GM18870 (cell line): Measurements from ENCODE around the gene OR2T6.
"Not testable (repeated sequence)": the region's sequence is repeated elsewhere in the genome, so short reads cannot be mapped to it uniquely, and the experiment has no call there.

Experiments
- ATAC-seq: cut with Tn5 transposase; IDR thresholded peaks from one replicate; pipeline ENCODE4 v1.9.1; 2021; ENCODE audit warnings: moderate library complexity; ENCODE audit not compliant: unreplicated experiment

The OR2T6 gene

GRCh38 chr1:248375446-248375845 lies at the start of gene OR2T6:
OR2T6 (plus strand) TSS chr1:248375746; CDS start chr1:248387609, 11,863 bp downstream.
- no peak for ATAC-seq

DNA sequence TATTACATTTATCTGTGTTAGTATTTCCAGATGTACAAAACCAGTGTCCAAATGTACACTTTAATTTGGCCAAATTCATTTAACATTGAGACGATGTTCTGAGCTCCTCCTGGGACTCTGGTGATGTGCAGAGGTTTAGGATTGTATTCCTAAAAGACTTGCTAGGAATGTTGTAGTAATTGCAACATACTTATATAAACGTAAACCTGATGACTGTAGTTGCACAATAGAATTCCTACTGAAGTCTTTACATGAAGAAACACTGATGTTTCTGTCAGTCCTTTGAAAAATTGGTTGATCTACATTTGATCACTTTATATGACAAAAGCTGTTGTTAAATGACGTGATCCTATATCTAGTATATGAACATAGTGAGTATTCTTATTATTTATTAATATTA lies 32.1 kb upstream of the OR2T6 start:
- no peak for ATAC-seq

- ATAC-seq, result no peak
Measured at GRCh38 chr1:248348475-248348874, 27.1 kb upstream of the OR2T6 start, which contains the start of gene OR14C36. OR14C36 (plus strand) TSS chr1:248348775; CDS start chr1:248348775, 0 bp downstream.

DNA sequence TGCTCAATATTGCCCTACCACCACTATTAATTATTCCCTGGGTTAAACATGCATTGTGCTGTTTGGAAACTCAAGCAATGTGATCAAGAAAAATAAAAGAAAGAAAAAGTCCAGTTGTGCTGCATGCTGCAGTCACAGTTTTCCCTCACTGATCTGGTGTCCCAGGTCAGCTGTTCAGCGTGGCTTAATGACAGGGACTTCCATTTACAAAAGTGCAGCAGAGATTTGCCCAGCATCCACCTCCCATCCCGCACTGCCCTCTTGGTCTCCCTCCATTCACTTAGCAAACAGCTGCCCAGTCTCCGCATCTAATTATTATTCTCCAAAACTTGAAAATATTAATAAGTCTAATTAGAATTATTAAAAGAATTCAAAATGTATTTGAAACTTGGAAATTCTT lies 16.1 kb upstream of the OR2T6 start:
- ATAC-seq, result no peak

GRCh38 chr1:248361121-248361715 lies 14.3 kb upstream of the OR2T6 start, which contains the start of gene OR2T4:
OR2T4 (plus strand) TSS chr1:248361665; CDS start chr1:248361665, 0 bp downstream.
- no peak for ATAC-seq

GRCh38 chr1:248366609-248367008 lies 8.9 kb upstream of the OR2T6 start:
- ATAC-seq, result no peak

GRCh38 chr1:248372394-248372793 lies 3.2 kb upstream of the OR2T6 start:
- no peak for ATAC-seq

GRCh38 chr1:248373761-248374160 lies 1.8 kb upstream of the OR2T6 start:
- ATAC-seq, result no peak

- ATAC-seq, result no peak
Measured at GRCh38 chr1:248376916-248377315, 1.4 kb downstream of the OR2T6 start.

- no peak for ATAC-seq
Measured at GRCh38 chr1:248380854-248381253, 5.3 kb downstream of the OR2T6 start.

GRCh38 chr1:248388426-248388825 lies 12.9 kb downstream of the OR2T6 start:
- ATAC-seq, result no peak

DNA sequence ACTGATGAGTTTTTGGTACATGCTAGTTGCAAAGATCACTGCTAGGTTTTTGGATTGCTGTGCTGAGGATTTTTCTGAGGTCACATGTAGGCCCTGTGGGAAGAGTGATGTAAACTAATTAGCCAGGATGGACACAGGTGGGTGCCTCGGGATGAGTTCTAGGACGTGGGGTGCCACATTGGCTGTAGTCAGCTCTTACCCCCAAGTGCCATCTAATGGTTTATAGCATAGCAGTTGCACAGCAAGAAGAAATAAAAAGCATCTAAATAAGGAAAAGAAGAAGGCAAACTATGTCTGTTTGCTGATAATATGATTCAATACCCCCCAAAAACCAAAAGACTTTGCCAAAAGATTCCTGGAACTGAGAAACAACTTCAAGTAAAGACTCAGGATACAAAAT lies 17.5 kb downstream of the OR2T6 start:
- ATAC-seq, result no peak

DNA sequence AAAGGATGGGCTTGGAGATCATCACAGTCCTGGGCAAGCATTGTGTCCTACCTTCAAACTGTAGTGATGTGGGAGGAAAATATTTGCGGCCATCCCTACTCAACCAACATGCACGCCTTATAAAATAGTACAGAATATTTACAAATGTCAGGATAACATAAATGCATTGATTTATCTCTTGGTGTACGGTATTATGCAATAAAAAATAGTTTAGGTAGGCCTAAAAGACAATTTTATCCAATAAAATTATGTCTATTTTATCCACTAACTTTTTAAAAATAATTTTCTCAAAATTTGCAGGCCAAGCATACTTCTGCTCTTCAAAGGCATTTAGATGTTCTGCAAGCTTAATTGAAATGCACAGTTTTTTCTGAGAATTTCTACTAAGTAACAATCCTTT lies 27.2 kb downstream of the OR2T6 start, which contains the start of gene OR2T1:
OR2T1 (plus strand) TSS at position 301 of the 400 bp plus-strand sequence. CDS start 3,100 bp downstream, outside the sequence.
- ATAC-seq, result no peak

GRCh38 chr1:248404024-248404423 lies 28.5 kb downstream of the OR2T6 start:
- ATAC-seq, result no peak

- no peak for ATAC-seq
Measured at GRCh38 chr1:248406721-248407692, 31.5 kb downstream of the OR2T6 start.

GRCh38 chr1:248416226-248416625 lies 40.7 kb downstream of the OR2T6 start:
- ATAC-seq, result no peak

DNA sequence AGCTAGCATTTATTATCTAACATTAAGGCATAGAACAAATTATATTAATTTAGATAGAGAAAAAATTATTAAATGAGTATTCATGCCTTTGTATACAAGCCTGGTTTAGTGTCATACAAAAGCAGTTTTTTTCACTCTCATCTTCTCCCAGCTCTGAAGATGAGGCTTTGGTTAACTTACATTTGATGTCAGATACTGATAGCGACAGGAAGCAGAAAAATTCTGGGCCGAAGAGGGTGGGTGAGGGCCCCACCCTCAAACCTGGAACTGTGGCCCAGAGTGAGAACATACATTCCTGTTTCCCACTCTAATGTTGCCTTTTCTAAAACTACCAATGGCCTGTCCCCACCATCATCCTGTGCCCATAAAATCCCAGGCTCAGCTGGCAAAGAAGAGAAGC lies 42.3 kb downstream of the OR2T6 start:
- ATAC-seq, result no peak

- ATAC-seq, result no peak
Measured at GRCh38 chr1:248421384-248421783, 45.8 kb downstream of the OR2T6 start.

DNA sequence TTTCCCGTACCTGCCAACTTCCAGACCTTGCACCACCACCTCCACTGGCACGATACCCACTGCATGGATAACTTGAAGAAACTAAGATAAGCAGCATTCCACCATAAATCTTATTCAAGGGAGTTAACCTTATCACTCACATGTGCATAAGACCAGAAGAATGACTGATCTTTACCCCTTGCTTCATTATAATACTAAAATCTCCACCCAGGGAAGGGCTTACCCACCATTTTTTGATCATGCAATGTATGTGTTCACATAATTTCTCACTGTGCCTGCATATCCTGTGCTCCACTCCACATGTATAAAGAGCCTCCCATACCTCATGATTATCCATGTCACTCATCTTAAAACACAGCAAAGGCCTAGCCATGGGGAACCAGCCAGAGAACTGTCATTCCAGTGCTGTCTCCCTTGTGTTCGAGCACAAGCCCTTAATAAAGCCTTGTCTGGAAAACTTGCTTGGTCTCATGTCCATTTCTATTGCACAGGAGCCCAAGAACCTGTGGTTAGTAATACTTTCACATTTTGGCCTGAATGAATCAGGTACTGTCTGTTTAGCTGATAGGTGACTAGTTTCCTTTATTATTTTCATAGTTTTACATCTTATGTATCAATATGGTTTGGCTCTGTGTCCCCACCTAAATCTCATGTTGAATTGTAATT lies 52.1 kb downstream of the OR2T6 start:
- peak; percentile 51 for ATAC-seq

- ATAC-seq, result peak; percentile 90
Measured at GRCh38 chr1:248428192-248428533, 52.6 kb downstream of the OR2T6 start.

- not testable (repeated sequence) for ATAC-seq
Measured at GRCh38 chr1:248431683-248432082, 56.1 kb downstream of the OR2T6 start.
